Stimulated activated CD4-positive, alpha-beta T cell treated with anti-CD3 and anti-CD28 coated beads, Interleukin-15, amount 100 ng/mL, for 24 hours (primary cell): Measurements from ENCODE around the gene ARHGAP35.
A peak's percentile ranks its signal among the peaks of the same experiment; 100 is the strongest.
"Not testable (repeated sequence)": the region's sequence is repeated elsewhere in the genome, so short reads cannot be mapped to it uniquely, and the experiment has no call there.

ENCODE experiments used
- DNase-seq: peaks from one replicate; pipeline ENCODE4 v3.0.0-alpha.2; 2020

The ARHGAP35 gene

DNA sequence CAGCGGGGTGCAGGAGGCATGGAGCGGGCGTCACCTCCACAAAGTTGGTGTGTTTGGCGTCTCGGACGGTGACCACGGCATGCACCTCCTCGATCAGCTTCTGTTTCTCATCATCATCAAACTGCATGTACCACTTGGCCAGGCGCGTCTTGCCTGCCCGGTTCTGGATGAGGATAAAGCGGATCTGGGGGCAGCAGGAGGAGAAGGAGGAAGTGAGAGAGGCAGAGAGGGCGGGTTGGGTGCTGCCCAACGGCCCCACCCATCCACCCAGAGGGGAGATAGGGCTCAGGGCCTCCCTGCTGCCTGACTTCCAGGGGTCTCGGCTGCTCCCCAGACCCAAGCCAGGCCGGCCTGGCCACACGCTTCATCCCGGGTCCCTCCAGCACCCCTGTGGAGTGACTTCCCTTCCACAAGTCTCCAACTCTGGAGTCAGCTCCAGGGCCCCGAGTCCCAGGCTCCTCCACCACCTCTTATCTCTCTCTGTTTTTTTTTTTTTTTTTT is 14.8 kb upstream of the ARHGAP35 start:
- no peak for DNase-seq

DNA sequence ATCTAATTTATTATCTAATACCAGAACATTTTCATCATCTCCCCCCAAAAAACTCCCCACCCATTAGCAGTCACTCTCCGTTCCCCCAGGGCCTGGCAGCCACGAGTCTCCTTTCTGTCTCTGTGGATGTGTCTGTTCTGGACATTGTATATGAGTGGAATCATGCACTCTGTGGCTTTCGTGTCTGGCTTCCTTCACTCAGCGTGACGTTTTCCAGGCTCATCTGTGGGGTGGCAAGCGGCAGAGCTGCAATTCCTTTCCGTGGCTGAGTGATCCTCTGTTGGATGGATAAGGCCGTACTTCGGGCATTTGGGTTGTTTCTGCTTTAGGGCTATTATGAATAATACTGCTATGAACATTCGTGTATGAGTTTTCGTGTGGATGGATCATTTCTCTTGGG is 13.3 kb upstream of the ARHGAP35 start:
- no peak for DNase-seq

DNA sequence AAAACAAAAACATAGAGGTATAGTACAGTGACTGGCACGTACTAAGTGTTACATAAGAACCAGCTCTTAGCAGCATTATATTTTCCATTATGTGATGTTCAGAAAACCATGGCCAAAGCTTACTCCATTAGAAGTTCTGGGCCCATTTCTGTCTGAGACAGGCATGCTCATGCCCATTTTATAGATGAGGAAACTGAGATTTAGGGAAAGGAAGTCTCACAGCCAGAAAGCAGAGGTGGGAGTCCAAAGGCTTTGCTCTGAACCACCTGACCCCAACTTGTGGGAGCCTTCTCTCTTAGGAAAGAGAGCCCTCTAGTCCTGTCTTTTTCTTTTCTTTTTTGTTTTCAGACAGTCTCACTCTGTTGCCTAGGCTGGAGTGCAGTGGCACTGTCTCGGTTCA is 12.4 kb upstream of the ARHGAP35 start:
- no peak for DNase-seq

DNA sequence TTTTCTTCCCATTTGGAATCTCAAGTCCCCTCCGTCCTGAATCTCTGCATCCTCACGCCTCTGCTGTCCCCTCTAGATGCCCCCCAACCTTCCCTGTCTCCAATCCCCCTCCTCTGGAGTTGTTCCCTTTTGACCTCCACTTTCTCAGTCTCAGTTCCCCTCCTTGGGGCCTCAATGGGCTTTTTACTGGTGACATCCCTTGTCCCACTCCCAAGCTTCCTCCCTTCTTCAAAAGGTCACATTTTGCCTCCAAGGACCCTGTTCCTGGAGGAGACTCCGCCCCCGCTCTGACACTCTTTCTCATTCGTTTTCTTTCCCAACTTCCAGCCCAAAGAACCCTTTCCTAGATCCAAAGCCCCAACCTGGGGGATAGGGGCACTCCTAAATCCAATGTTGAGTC is 11.2 kb upstream of the ARHGAP35 start:
- DNase-seq: no peak

DNA sequence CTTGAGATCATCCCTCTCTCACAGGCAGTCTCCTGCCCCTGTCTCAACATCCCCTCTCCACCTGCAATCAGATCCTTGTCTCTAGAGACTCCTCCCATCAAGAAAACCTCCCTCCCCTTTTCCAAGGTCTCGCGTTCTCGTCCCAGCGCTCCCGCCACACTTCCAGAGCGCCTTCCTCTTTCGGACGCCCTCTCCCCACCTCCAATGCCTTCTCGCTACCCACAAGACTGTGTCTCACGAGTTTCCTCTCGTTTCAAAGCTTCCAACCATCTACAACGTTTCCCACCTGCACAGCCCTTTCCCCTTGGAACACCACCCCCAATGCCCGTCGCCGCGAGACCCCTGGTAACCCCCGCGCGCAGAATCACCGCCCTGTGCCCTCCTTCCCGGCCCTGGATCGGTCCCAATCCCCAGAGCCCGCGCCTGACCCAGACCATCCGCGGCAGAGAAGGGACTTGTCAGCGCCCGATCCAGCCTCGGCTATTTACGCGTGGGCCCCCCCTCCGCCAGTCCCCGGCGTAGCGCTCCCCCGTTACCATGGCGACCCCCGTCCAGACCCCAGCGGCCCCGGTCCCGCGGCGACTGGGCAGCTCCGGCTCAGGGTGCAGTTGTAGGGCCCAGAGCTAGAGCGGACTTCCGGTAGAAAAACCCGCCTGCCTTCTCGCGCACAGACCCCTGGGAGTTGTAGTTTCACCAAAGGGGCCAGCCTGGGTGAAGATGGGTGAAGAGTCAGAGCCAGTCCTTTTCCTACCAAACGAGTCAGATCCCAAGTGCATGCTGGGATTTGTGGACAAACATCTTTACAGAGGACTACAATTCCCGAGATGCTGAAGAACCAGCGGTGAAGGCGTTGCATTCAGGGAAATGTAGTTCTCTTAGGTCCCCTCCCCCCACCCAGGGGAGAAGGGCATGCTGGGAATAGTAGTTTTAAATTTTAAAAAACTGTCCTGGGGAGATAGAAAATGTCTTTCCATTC is 10.3 kb upstream of the ARHGAP35 start, which contains the start of gene AP2S1:
Gene AP2S1 (minus strand): TSS at position 619 of the 976 bp plus-strand sequence. CDS start 80 bp downstream, at position 539.
- DNase-seq: peak; percentile 94

DNA sequence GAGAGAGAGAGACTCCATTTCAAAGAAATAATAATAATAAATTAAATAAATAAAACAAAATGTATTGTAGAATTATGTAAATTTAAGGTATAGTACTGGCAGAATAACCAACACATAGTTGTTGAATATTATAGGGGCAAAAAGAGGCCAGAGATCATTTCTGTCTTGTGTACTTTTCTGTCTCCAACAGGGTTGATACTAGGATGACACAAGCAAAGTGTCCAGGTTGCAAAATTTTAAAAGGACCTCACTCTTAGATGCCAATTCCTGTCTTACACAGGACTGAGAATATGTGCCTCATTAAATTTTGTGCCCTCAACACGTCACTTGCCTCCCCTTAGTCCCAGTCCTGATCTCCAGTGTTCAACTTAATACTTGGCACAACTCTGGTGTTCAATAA is 8.0 kb upstream of the ARHGAP35 start:
- no peak for DNase-seq

DNA sequence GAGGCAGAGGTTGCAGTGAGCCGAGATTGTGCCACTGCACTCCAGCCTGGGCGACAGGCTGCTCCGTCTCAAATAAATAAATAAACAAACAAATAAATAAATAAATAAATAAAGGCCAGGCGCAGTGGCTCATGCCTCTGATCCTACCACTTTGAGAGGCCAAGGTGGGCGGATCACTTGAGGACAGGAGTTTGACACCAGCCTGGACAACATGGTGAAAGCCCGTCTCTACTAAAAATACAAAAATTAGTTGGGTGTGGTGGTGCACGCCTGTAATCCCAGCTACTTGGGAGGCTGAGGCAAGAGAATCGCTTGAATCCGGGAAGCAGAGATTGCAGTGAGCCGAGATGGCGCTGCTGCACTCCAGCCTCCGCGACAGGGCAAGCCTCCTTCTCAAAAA is 6.1 kb upstream of the ARHGAP35 start:
- not testable (repeated sequence) for DNase-seq

DNA sequence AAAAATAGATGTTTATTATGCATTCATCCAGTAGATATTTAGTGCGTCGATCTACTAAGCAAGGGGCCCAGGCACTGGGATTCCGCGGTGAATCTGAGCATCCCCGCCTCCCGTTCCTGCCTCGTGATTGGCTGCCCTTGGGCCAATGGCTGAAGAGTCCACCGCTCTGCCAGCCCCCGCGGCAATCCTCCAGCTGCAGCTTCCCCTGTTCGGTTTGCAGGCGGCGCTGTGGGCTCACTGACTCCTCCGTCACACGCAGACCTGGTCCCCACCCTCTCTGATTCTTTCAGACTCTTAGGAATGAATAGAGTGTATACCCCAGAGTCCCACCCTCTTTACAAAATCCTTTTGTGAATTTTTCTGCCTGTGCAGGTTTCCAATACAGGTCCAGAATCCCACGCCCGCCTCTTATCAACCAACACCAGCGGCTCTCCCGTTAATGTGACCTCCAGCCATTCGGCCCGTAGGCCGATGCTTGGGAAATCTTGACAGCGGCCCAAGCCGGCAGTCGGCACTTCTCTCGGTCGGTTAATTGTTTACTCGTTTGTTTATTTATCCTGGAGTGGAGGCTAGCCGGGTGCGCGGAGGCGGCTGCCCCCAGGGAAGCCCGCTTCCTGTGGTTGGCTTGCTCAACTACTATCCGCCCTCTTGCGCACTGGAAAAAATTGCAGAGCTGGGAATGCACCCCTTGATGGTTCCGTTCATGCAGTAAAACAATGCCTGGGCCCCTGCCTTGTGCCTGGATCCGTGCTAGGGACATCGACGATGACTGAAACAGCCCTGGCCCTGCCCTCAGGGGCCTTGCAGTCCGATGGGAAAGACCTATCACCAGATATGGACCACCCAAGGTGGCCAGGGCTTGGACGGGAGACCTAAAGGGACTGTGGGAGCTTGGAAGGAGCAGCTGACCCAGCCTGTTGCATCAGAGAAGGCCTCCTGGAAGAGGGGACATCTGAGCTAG is 4.5 kb upstream of the ARHGAP35 start:
- peak; percentile 96 for DNase-seq

DNA sequence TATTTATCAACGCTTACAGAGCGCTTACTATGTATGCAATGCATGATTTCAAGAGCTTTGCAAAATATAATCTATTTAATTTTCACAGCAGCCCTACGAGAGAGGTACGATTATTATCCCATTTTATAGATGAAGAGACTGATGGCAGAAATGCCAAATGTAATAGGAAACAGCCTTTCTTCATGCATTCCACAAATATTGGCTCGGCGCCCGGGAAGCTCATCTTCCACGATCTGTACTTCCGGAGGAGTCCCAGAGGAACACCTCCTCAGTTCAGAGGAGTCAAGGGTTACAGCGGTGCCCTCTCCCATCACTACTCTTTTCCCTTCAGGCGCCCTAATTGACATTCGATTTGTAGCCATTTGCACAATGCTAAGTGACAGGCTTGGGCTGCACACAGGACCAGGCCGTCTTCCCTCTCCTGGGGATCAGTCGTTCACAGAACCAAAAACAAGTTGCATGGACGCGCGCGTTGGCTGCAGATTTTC is 1.1 kb upstream of the ARHGAP35 start:
- DNase-seq: no peak

DNA sequence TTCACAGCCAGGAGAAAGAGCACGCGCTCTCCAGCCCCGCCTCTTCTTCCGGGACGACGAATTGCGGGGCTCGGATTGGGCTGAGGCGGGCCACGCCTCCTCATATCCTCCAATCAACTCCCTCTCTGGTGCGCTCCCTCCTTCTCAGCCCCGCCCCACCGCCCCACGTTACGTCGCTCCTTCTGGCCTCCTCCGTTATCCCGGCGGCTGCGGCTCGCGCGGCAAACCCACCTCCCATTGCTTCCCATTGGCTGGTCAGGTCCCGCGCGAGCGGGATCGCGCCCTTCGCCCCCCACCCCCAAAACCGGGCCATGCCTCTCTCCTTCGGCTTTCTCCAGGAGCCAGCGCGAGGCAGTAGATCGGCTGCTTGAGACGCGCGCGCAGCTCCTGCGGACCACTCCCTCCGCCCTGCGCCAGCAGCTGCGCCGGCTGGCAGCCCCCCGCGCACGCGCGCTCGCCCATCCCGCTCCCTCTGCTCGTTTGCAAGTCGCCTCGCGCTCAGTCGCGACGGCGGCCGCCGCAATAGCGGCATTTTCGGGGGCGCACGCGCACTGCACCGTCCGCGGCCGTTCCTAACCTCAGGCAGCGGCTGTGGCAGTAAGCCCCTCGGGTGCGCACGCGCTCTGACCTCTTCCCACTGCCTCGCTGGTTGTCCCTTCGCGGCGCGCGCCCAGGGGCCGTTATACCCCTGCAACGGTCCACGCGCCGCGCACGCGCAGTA is 512 bp upstream of the ARHGAP35 start:
- peak; percentile 99 for DNase-seq

DNA sequence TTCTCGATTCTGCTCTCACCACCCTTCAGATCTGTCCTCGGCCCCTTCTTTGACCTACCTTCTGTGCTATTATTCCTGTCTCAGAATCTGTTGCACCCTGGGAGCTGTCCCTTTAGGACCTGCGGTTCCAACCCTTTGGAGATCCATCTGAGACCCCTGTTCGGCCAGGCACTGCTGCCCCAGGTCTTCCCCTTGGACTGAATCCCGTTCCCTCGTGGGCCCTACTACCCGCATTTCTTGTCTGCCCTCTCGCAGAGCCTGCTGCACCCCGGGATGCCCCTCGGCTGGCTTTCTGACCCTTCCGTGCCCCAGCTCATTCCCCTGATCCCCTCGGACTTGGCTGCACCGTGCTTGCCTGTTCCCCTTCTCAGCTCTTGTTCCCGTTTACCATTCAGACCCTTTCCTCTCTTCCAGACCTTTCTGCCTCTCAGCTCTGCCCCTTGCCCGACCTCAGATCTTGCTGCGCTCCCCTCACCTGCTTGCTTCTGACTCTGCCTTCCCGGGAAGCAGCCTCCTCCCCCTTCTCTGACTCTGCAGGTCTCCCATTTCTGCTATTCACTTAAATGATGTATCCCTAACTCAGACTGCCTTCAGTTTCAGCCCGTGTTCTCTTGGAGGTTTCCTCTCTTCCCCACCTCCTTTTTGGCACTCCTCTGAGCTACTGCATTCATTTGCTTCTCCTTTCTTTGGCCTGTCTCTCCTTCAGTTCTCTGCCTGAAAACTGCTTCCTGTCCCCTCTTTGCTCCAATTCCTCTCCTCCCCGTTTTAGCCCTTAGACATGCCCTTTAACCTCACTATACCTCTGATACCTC is 1.1 kb downstream of the ARHGAP35 start:
- DNase-seq: peak; percentile 22

DNA sequence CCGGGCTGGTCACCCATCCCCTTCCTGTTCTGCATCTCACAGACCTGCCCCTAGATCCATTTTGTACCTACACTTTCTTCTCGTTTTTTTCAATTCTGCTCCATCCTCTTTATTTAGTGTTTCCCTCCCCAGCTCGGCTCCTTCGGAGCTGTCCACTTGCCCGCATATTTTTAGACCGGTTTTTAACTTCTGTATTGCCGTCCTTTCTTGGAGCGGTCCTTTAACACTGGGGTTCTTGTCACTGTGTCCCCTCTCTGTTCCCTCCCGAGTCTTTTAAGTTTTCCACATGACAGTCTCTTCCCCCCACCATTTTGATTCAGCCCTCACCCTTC is 1.7 kb downstream of the ARHGAP35 start:
- DNase-seq: no peak

DNA sequence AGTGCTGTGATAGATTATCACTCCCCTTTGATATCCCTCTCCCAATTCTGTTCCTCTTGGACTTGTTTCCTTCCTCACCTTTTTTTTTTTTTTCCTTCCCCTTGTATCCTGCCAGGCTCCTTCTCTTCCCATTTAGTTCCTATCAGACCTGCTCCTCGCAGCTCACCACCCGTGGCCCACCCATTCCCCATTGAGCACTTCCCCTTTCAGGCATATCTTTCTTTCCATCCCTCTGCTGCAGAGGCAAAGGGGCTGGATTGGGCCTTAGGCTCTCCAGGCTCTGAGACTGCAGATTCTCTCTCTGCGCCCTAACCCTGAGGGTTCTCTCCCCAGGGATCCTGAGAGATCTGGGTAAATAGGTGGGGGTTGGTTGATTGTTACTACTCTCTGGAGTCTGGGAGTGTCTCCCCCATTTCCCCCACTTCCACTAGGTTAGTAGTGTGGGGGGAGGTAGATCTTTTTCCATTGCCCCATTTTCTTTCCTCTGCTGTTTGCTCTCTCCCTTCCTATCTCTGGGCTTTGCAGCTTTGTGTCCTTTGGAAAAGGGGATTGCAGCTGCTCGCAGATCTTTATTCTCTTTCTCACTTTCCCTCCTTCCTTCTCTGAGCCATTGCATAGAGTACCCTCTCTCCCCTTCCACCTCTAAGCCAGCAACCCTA is 2.3 kb downstream of the ARHGAP35 start:
- DNase-seq: no peak

DNA sequence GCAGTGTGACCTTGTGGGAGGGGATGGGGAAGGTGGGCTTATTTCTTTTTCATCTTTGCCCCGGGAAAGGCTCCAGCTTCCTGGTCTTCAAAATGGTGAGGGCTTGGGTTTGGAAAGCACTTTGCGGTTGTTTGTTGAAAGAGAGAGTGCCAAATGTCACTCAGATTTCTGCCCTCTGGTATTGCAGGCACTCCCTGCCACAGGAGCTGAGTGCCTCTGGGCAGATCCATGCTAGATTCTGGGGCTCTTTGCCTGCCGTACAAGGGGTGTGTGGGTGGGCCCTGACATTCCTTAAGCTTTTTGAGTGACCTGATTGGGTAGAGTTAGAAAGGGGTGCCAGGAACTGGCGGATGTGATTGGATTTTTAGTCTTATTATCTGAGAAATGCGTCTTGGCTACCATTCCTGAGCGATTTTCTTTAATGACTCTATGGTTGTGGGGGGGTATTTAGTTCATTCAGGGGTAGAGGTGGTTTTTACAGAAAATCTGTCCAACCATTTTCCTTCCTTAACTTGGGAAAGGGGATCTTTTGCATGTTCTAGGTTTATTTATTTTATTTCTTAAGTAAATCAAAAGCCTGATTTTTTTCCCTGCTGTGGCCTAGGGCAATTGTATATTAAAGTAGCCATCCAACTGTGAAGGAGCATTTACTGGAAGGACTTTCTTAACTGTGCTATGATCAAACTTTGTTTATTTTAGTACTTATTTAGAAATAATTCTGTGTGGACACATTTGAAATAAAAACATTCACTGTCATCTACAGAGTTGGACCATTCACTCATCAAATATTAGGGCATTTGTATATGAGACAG is 3.2 kb downstream of the ARHGAP35 start:
- DNase-seq: no peak

DNA sequence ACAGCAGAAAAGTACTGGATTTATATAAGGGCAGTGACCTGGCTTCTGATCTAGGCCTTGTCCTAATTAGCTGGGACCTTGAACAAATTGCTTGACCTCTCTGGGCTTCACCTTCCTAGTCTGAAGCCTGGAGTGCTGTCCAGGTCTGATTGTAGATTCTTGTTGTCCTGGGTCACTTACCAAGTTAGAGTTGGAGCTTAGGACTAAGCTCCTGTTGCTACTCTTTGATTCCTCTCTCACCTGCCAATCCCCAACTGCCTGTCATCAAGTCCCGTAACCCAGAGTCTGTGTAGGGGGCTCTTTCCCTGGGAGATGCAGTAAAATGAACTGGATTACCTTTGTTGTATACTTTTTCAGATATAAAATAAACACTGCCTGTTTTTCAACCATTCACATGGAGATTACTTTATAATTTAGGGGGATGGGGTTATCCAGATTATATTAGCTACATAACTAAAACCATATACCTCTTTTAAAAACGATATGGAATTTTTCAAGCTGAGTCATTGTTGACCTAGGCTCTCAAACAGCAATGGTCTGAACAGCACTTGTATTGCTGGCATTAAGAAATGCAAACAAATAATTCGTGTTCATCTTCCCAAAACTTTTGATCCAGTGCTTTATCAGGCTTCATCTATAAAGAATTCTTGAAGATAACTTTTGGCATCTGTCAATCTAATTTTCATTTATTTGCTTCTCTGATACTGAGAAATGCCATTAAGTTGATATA is 5.8 kb downstream of the ARHGAP35 start:
- DNase-seq: no peak

DNA sequence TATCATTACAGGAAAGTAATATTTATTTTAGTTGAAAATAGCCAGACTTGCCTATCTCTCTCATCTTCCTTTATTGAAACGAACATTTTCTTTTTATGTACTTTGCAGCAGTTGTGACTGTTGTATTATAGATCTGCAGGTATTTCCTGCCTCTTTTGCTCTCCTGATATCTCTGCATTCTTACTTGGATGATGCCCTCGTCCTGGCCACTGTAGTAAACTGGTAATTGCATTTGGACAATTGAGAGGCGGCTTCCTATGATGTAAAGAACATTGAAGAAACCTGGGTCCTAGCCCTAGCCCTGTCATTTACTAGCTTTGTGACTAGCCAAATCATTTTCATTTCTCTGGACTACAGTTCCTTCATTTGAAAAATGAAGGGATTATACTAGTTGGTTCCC is 6.4 kb downstream of the ARHGAP35 start:
- DNase-seq: no peak

DNA sequence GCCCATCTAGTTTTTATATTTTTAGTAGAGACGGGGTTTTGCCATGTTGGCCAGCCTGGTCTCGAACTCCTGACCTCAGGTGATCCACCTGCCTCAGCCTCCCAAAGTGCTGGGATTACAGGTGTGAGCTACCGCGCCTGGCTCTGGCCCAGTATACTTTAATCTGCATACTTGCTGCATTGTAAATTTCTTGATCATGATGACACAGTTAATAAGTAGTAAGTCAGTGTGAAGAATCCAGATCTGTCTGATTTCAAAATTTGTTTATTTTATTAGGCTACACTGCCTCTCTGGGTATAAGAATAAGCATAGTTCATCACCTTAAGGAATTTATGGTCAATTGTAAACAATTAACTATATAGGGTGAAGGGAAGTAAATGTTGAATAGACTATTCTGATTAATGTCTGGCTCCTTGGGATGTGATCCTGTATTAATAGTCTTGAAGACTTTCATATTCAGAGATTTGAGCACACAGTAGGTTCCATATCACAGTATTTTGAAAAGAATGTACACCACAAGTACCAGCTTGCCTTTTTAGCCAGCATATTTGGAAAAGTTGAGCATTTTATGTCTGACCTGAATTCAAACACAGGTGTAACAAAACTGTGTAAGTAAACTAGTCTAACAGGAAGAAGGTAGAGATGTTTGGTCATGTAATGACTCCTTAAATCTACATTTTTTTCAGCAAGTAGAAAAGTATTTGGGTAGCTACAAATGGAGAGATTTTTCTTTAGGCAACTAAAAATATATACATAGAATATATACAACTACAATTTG is 7.4 kb downstream of the ARHGAP35 start:
- DNase-seq: no peak

DNA sequence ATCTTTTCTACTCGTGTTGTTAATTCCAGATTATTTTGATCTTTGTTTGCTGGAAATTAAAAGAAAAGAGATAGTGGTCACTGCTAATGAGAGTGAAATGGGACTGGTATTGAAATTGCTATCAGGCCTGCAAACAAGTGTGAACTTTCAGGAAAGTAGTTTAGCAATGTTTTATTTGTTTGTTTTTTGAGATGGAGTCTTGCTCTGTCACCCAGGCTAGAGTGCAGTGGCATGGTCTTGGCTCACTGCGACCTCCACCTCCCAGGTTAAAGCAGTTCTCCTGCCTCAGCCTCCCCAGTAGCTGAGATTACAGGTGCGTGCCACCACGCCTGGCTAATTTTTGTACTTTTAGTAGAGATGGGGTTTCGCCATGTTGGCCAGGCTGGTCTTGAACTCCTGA is 10.4 kb downstream of the ARHGAP35 start:
- DNase-seq: not testable (repeated sequence)

DNA sequence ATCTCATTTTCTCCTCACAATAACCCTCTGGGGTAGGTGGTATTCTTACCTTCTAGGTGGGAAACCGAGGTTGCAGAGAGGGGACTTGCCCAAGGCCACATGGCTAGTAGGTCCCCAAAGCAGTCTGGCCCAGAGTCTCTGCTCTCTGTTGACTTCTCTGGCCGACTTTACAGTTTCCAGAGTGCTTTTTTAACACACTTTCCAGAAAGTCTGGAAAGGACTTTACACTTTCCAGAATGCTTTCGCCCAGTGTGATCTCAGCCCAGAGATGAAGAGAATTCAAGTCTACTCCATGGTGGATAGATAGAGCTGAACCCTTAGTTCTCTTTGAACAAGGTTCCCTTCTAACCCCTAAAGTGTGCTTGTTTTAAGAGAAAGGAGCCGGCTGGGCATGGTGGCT is 12.2 kb downstream of the ARHGAP35 start:
- no peak for DNase-seq
